ENCODE measurements around the gene IL20RB.

IL20RB gene

GRCh38 chr3:136957751-136958288, at the start of gene IL20RB:
IL20RB (plus strand) TSS chr3:136957983; CDS start chr3:136958114, 131 bp downstream.
- DNase-seq: no peak

- no peak for DNase-seq
Observed at GRCh38 chr3:136908297-136908696, 49.5 kb upstream of the IL20RB start.

- DNase-seq: peak; percentile 27
Observed at GRCh38 chr3:136909187-136909586, 48.6 kb upstream of the IL20RB start.

GRCh38 chr3:136910697-136911096, 47.1 kb upstream of the IL20RB start:
- DNase-seq: no peak

GRCh38 chr3:136913168-136913567, 44.6 kb upstream of the IL20RB start:
- DNase-seq: no peak

GRCh38 chr3:136914739-136915138, 43.0 kb upstream of the IL20RB start:
- DNase-seq: no peak

- DNase-seq: no peak
Observed at GRCh38 chr3:136916223-136916622, 41.6 kb upstream of the IL20RB start.

GRCh38 chr3:136919799-136920580, 37.8 kb upstream of the IL20RB start:
- no peak for DNase-seq

GRCh38 chr3:136920904-136921611, 36.7 kb upstream of the IL20RB start:
- DNase-seq: no peak

- no peak for DNase-seq
Observed at GRCh38 chr3:136925425-136926190, 32.2 kb upstream of the IL20RB start.

- no peak for DNase-seq
Observed at GRCh38 chr3:136928240-136928639, 29.5 kb upstream of the IL20RB start.

GRCh38 chr3:136929977-136930670, 27.7 kb upstream of the IL20RB start:
- DNase-seq: no peak

GRCh38 chr3:136931606-136932005, 26.2 kb upstream of the IL20RB start:
- DNase-seq: no peak

- no peak for DNase-seq
Observed at GRCh38 chr3:136932523-136932922, 25.3 kb upstream of the IL20RB start.

- DNase-seq: no peak
Observed at GRCh38 chr3:136932978-136933772, 24.6 kb upstream of the IL20RB start.

- no peak for DNase-seq
Observed at GRCh38 chr3:136937175-136937574, 20.6 kb upstream of the IL20RB start.

GRCh38 chr3:136937851-136938250, 19.9 kb upstream of the IL20RB start:
- DNase-seq: no peak

GRCh38 chr3:136938334-136938733, 19.4 kb upstream of the IL20RB start:
- no peak for DNase-seq

- no peak for DNase-seq
Observed at GRCh38 chr3:136939489-136939888, 18.3 kb upstream of the IL20RB start.

- DNase-seq: no peak
Observed at GRCh38 chr3:136942803-136943202, 15.0 kb upstream of the IL20RB start.

- no peak for DNase-seq
Observed at GRCh38 chr3:136943436-136943835, 14.3 kb upstream of the IL20RB start.

GRCh38 chr3:136946978-136947377, 10.8 kb upstream of the IL20RB start:
- DNase-seq: no peak

Data from NCI-H1436 (cell line).